GM21526 (cell line): Measurements from ENCODE around the gene ADAMTS17.
"Not testable (repeated sequence)": the region's sequence is repeated elsewhere in the genome, so short reads cannot be mapped to it uniquely, and the experiment has no call there.

ENCODE experiments used
- ATAC-seq: cut with Tn5 transposase; IDR thresholded peaks from one replicate; pipeline ENCODE4 v1.9.1; 2021; ENCODE audit warnings: moderate library complexity; ENCODE audit not compliant: unreplicated experiment, low FRiP score

The ADAMTS17 gene

GRCh38 chr15:99930696-99931095, 411.1 kb downstream of the ADAMTS17 start:
- no peak for ATAC-seq

- no peak for ATAC-seq
Observed at GRCh38 chr15:99929266-99929665, 412.5 kb downstream of the ADAMTS17 start.

- peak; percentile 87 for ATAC-seq
Observed at GRCh38 chr15:99928429-99928981, 413.3 kb downstream of the ADAMTS17 start.

GRCh38 chr15:99926532-99926931, 415.2 kb downstream of the ADAMTS17 start:
- ATAC-seq, result not testable (repeated sequence)

- ATAC-seq, result peak; percentile 54
Observed at GRCh38 chr15:99925661-99926461, 415.9 kb downstream of the ADAMTS17 start.

- no peak for ATAC-seq
Observed at GRCh38 chr15:99923711-99924110, 418.1 kb downstream of the ADAMTS17 start.
